Hematopoietic multipotent progenitor cell treated with erythropoietin and hydrocortisone succinate and interleukin-3 and kit ligand, for 4 days (in vitro differentiated cells): Measurements from ENCODE around the gene PPP4C.
"Not testable (repeated sequence)": the region's sequence is repeated elsewhere in the genome, so short reads cannot be mapped to it uniquely, and the experiment has no call there.

Experiments
- DNase-seq: peaks from one replicate; pipeline ENCODE4 v3.0.0-alpha.2; 2015

PPP4C gene

GRCh38 chr16:30075503-30076275 is at the start of gene PPP4C:
TSS of gene PPP4C (plus strand) at chr16:30075994. CDS start at chr16:30076378, 384 bp downstream.
- DNase-seq, result peak; percentile 97

GRCh38 chr16:30026449-30026848 is 49.3 kb upstream of the PPP4C start:
- DNase-seq, result no peak

GRCh38 chr16:30027588-30028437 is 48.0 kb upstream of the PPP4C start:
- no peak for DNase-seq

- DNase-seq, result peak; percentile 66
These were observed 47.2 kb upstream of the PPP4C start for GRCh38 chr16:30028438-30029076.

GRCh38 chr16:30030011-30030685 is 45.6 kb upstream of the PPP4C start:
- DNase-seq, result no peak

- no peak for DNase-seq
These were observed 44.9 kb upstream of the PPP4C start, which contains the start of gene TLCD3B for GRCh38 chr16:30030841-30031413. TSS of gene TLCD3B (minus strand) at chr16:30031271. CDS start at chr16:30030527, 744 bp downstream.

GRCh38 chr16:30031477-30031918 is 44.3 kb upstream of the PPP4C start:
- no peak for DNase-seq

GRCh38 chr16:30032083-30032819 is 43.5 kb upstream of the PPP4C start:
- DNase-seq, result peak; percentile 86

- no peak for DNase-seq
These were observed 42.5 kb upstream of the PPP4C start for GRCh38 chr16:30033270-30033669.

- peak; percentile 71 for DNase-seq
These were observed 35.6 kb upstream of the PPP4C start for GRCh38 chr16:30040221-30040620.

GRCh38 chr16:30040690-30041089 is 35.1 kb upstream of the PPP4C start:
- DNase-seq, result not testable (repeated sequence)

GRCh38 chr16:30041841-30042240 is 34.0 kb upstream of the PPP4C start:
- DNase-seq, result peak; percentile 82

GRCh38 chr16:30046178-30046577 is 29.6 kb upstream of the PPP4C start:
- DNase-seq, result no peak

GRCh38 chr16:30046588-30046987 is 29.2 kb upstream of the PPP4C start:
- DNase-seq, result no peak

- no peak for DNase-seq
These were observed 25.9 kb upstream of the PPP4C start for GRCh38 chr16:30049871-30050270.

GRCh38 chr16:30051518-30051917 is 24.3 kb upstream of the PPP4C start:
- DNase-seq, result no peak

- DNase-seq, result peak; percentile 96
These were observed 23.0 kb upstream of the PPP4C start for GRCh38 chr16:30052671-30053372.

GRCh38 chr16:30053376-30054015 is 22.3 kb upstream of the PPP4C start:
- no peak for DNase-seq

GRCh38 chr16:30054451-30054850 is 21.3 kb upstream of the PPP4C start:
- no peak for DNase-seq

- DNase-seq, result peak; percentile 77
These were observed 20.7 kb upstream of the PPP4C start for GRCh38 chr16:30054959-30055553.
